HEK293 (cell line): Measurements from ENCODE around the gene DZIP3.

Experiments used
- CTCF ChIA-PET: fragments of 350-600 bp; formaldehyde crosslinking; extraction: SDS; loops from one replicate; lab custom pipeline; 2021; ENCODE audit warnings: antibody characterized with exemption; lab: Yijun Ruan, JAX
- POLR2A ChIA-PET: fragments of 300-600 bp; formaldehyde crosslinking; extraction: SDS; loops from one replicate; lab custom pipeline; 2020; ENCODE audit warnings: antibody characterized with exemption, inconsistent platforms; lab: Yijun Ruan, JAX
- H3K27ac ChIP-seq: fragments of 200-500 bp; sonication (Bioruptor generic); 2 replicates; pipeline ENCODE4 v1.5.1; 2014; ENCODE audit warnings: low read depth, low read length, control low read depth, inconsistent platforms; ENCODE audit errors: extremely low read depth
- H3K36me3 ChIP-seq, 2 experiments: fragments of 200-500 bp in 1 of 2; sonication (Bioruptor generic) in 1 of 2; 1 replicate in 1 of 2; 2 replicates in 1 of 2; pipeline ENCODE4 v1.5.1; 2014 to 2017; ENCODE audit warnings: inconsistent platforms in 2 of 2, low read length in 2 of 2; ENCODE audit not compliant: control insufficient read depth in 2 of 2, insufficient read depth in 1 of 2
- H3K4me1 ChIP-seq: fragments of 200-500 bp; sonication (Bioruptor generic); 2 replicates; pipeline ENCODE4 v1.5.1; 2014; ENCODE audit warnings: mild to moderate bottlenecking, low read length, inconsistent platforms; ENCODE audit not compliant: control insufficient read depth, insufficient read depth
- H3K4me3 ChIP-seq: 2 replicates; pipeline ENCODE4 v1.5.1; 2011; ENCODE audit warnings: low read depth, mild to moderate bottlenecking, control low read depth, low read length, moderate library complexity
- H3K9me3 ChIP-seq: fragments of 200-500 bp; sonication (Bioruptor generic); 2 replicates; pipeline ENCODE4 v1.5.1; 2014; ENCODE audit warnings: low read depth, low read length, inconsistent platforms; ENCODE audit not compliant: control insufficient read depth, insufficient read depth
- GFI1B ChIP-seq: fragments of 450-650 bp; formaldehyde crosslinking; IDR thresholded peaks from 2 replicates; pipeline ENCODE4 v1.5.1; 2016; ENCODE audit warnings: missing biosample characterization, missing genetic modification characterization
- GLIS1 ChIP-seq: fragments of 450-650 bp; formaldehyde crosslinking; IDR thresholded peaks from 2 replicates; pipeline ENCODE4 v1.5.1; 2016; ENCODE audit warnings: missing biosample characterization, missing genetic modification characterization
- KLF7 ChIP-seq: fragments of 450-650 bp; formaldehyde crosslinking; IDR thresholded peaks from 2 replicates; pipeline ENCODE4 v1.5.1; 2016; ENCODE audit warnings: missing biosample characterization, missing genetic modification characterization, borderline replicate concordance
- MYNN ChIP-seq: fragments of 450-650 bp; formaldehyde crosslinking; IDR thresholded peaks from 2 replicates; pipeline ENCODE4 v1.5.1; 2016; ENCODE audit warnings: missing biosample characterization, missing genetic modification characterization, borderline replicate concordance
- PRDM1 ChIP-seq: fragments of 450-650 bp; formaldehyde crosslinking; IDR thresholded peaks from 2 replicates; pipeline ENCODE4; 2016; ENCODE audit warnings: missing biosample characterization, missing genetic modification characterization
- REPIN1 ChIP-seq: fragments of 450-650 bp; formaldehyde crosslinking; IDR thresholded peaks from 2 replicates; pipeline ENCODE4 v1.5.1; 2017; ENCODE audit warnings: missing biosample characterization, missing genetic modification characterization, low read depth
- WT1 ChIP-seq: fragments of 450-650 bp; formaldehyde crosslinking; IDR thresholded peaks from 2 replicates; pipeline ENCODE4 v1.5.1; 2016; ENCODE audit warnings: missing biosample characterization, missing genetic modification characterization
- ZBTB1 ChIP-seq: fragments of 450-650 bp; formaldehyde crosslinking; IDR thresholded peaks from 2 replicates; pipeline ENCODE4 v1.5.1; 2016; ENCODE audit warnings: missing biosample characterization, missing genetic modification characterization
- ZBTB17 ChIP-seq: fragments of 450-650 bp; formaldehyde crosslinking; IDR thresholded peaks from 2 replicates; pipeline ENCODE4 v1.5.1; 2016; ENCODE audit warnings: missing biosample characterization, missing genetic modification characterization
- ZNF114 ChIP-seq: fragments of 450-650 bp; formaldehyde crosslinking; IDR thresholded peaks from 2 replicates; pipeline ENCODE4 v1.5.0; 2017; ENCODE audit warnings: missing biosample characterization, missing genetic modification characterization
- ZNF132 ChIP-seq: fragments of 450-650 bp; formaldehyde crosslinking; IDR thresholded peaks from 2 replicates; pipeline ENCODE4 v1.5.1; 2017; ENCODE audit warnings: missing biosample characterization, missing genetic modification characterization, borderline replicate concordance
- ZNF214 ChIP-seq: fragments of 450-650 bp; formaldehyde crosslinking; IDR thresholded peaks from 2 replicates; pipeline ENCODE4 v1.5.1; 2017; ENCODE audit warnings: missing biosample characterization, mild to moderate bottlenecking, missing genetic modification characterization, borderline replicate concordance
- ZNF354C ChIP-seq: fragments of 450-650 bp; formaldehyde crosslinking; IDR thresholded peaks from 2 replicates; pipeline ENCODE4 v1.5.1; 2016; ENCODE audit warnings: missing biosample characterization, missing genetic modification characterization, low read depth, borderline replicate concordance
- ZNF555 ChIP-seq: fragments of 450-650 bp; formaldehyde crosslinking; conservative IDR thresholded peaks from 2 replicates; pipeline ENCODE4 v1.5.1; 2017; ENCODE audit warnings: missing biosample characterization, mild to moderate bottlenecking, missing genetic modification characterization, inconsistent platforms
- ZNF558 ChIP-seq: fragments of 450-650 bp; formaldehyde crosslinking; IDR thresholded peaks from 2 replicates; pipeline ENCODE4 v1.5.1; 2016; ENCODE audit warnings: missing biosample characterization, missing genetic modification characterization
- ZNF560 ChIP-seq: fragments of 450-650 bp; formaldehyde crosslinking; IDR thresholded peaks from 2 replicates; pipeline ENCODE4 v1.5.1; 2017; ENCODE audit warnings: missing biosample characterization, missing genetic modification characterization, borderline replicate concordance
- ZNF610 ChIP-seq: fragments of 450-650 bp; formaldehyde crosslinking; IDR thresholded peaks from 2 replicates; pipeline ENCODE4 v1.5.1; 2016; ENCODE audit warnings: missing biosample characterization, missing genetic modification characterization, borderline replicate concordance
- ZNF626 ChIP-seq: fragments of 450-650 bp; sonication (Bioruptor Pico); formaldehyde crosslinking; IDR thresholded peaks from 2 replicates; pipeline ENCODE4 v1.5.1; 2018; ENCODE audit warnings: missing biosample characterization, missing genetic modification characterization, inconsistent platforms
- ZNF660 ChIP-seq: fragments of 450-650 bp; IDR thresholded peaks from 2 replicates; pipeline ENCODE4 v1.5.1; 2018; ENCODE audit warnings: missing biosample characterization, mild to moderate bottlenecking, missing genetic modification characterization
- ZNF664 ChIP-seq: fragments of 450-650 bp; formaldehyde crosslinking; IDR thresholded peaks from 2 replicates; pipeline ENCODE4 v1.5.1; 2016; ENCODE audit warnings: missing biosample characterization, missing genetic modification characterization
- ZNF776 ChIP-seq: fragments of 450-650 bp; formaldehyde crosslinking; IDR thresholded peaks from 2 replicates; pipeline ENCODE4 v1.5.0; 2017; ENCODE audit warnings: missing biosample characterization, missing genetic modification characterization, borderline replicate concordance
- ZNF830 ChIP-seq: fragments of 450-650 bp; IDR thresholded peaks from 2 replicates; pipeline ENCODE4 v1.5.0; 2018; ENCODE audit warnings: missing biosample characterization, missing genetic modification characterization, low read depth, mild to moderate bottlenecking, moderate library complexity
- ZXDB ChIP-seq: fragments of 450-650 bp; formaldehyde crosslinking; IDR thresholded peaks from 2 replicates; pipeline ENCODE4 v1.5.1; 2016; ENCODE audit warnings: missing biosample characterization, missing genetic modification characterization
- TF ChIP-seq, protein P1 (sequence below): fragments of 450-650 bp; formaldehyde crosslinking; IDR thresholded peaks from 2 replicates; pipeline ENCODE4 v1.5.1; 2017; ENCODE audit warnings: missing biosample characterization, missing genetic modification characterization
- TF ChIP-seq, protein P2 (sequence below): fragments of 450-650 bp; formaldehyde crosslinking; IDR thresholded peaks from 2 replicates; pipeline ENCODE4 v1.5.1; 2016; ENCODE audit warnings: missing biosample characterization, missing genetic modification characterization, low read depth
- TF ChIP-seq, protein P3 (sequence below): fragments of 450-650 bp; formaldehyde crosslinking; IDR thresholded peaks from 2 replicates; pipeline ENCODE4 v1.5.1; 2016; ENCODE audit warnings: missing biosample characterization, missing genetic modification characterization, borderline replicate concordance
- TF ChIP-seq, protein P4 (sequence below): fragments of 450-650 bp; formaldehyde crosslinking; IDR thresholded peaks from 2 replicates; pipeline ENCODE4 v1.5.1; 2016; ENCODE audit warnings: missing biosample characterization, missing genetic modification characterization

The DZIP3 gene

DNA sequence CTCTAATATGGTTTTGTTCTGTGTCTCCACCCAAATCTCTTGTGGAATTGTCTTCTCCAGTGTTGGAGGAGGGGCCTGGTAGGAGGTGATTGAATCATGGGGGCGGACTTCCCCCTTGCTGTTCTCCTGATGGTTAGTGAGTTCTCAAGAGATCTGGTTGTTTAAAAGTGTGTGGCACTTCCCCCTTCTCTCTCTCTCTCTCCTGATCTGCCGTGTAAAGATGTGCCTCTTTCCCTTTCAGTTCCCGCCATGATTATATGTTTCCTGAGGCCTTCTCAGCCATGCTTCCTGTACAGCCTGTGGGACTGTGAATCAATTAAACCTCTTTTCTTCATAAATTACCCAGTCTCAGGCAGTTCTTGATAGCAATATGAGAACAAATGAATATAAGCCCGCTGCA is 134.6 kb downstream of the DZIP3 start:
- TF ChIP-seq ZNF354C, result no peak
- no peak for TF ChIP-seq ZNF114 (tag by site-specific recombination)
- TF ChIP-seq ZNF560, result no peak
- TF ChIP-seq, protein P1, sequence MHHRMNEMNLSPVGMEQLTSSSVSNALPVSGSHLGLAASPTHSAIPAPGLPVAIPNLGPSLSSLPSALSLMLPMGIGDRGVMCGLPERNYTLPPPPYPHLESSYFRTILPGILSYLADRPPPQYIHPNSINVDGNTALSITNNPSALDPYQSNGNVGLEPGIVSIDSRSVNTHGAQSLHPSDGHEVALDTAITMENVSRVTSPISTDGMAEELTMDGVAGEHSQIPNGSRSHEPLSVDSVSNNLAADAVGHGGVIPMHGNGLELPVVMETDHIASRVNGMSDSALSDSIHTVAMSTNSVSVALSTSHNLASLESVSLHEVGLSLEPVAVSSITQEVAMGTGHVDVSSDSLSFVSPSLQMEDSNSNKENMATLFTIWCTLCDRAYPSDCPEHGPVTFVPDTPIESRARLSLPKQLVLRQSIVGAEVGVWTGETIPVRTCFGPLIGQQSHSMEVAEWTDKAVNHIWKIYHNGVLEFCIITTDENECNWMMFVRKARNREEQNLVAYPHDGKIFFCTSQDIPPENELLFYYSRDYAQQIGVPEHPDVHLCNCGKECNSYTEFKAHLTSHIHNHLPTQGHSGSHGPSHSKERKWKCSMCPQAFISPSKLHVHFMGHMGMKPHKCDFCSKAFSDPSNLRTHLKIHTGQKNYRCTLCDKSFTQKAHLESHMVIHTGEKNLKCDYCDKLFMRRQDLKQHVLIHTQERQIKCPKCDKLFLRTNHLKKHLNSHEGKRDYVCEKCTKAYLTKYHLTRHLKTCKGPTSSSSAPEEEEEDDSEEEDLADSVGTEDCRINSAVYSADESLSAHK (tag by site-specific recombination), result no peak
- TF ChIP-seq, protein P2, sequence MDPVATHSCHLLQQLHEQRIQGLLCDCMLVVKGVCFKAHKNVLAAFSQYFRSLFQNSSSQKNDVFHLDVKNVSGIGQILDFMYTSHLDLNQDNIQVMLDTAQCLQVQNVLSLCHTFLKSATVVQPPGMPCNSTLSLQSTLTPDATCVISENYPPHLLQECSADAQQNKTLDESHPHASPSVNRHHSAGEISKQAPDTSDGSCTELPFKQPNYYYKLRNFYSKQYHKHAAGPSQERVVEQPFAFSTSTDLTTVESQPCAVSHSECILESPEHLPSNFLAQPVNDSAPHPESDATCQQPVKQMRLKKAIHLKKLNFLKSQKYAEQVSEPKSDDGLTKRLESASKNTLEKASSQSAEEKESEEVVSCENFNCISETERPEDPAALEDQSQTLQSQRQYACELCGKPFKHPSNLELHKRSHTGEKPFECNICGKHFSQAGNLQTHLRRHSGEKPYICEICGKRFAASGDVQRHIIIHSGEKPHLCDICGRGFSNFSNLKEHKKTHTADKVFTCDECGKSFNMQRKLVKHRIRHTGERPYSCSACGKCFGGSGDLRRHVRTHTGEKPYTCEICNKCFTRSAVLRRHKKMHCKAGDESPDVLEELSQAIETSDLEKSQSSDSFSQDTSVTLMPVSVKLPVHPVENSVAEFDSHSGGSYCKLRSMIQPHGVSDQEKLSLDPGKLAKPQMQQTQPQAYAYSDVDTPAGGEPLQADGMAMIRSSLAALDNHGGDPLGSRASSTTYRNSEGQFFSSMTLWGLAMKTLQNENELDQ (tag by site-specific recombination), result no peak
- TF ChIP-seq, protein P3, sequence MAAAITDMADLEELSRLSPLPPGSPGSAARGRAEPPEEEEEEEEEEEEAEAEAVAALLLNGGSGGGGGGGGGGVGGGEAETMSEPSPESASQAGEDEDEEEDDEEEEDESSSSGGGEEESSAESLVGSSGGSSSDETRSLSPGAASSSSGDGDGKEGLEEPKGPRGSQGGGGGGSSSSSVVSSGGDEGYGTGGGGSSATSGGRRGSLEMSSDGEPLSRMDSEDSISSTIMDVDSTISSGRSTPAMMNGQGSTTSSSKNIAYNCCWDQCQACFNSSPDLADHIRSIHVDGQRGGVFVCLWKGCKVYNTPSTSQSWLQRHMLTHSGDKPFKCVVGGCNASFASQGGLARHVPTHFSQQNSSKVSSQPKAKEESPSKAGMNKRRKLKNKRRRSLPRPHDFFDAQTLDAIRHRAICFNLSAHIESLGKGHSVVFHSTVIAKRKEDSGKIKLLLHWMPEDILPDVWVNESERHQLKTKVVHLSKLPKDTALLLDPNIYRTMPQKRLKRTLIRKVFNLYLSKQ (tag by site-specific recombination), result no peak
- no peak for TF ChIP-seq ZNF776 (tag by site-specific recombination)
- no peak for TF ChIP-seq ZNF555 (tag by site-specific recombination)
- ChIA-PET CTCF (no interaction called here), POLR2A (no interaction called here)
- Histone ChIP-seq H3K36me3 (no peaks in the 10 kb centered on the region), H3K27ac (no peak overlapping the region), H3K4me3 (no peak overlapping the region), H3K9me3 (no peaks in the 10 kb centered on the region), H3K4me1 (no peaks in the 10 kb centered on the region)

DNA sequence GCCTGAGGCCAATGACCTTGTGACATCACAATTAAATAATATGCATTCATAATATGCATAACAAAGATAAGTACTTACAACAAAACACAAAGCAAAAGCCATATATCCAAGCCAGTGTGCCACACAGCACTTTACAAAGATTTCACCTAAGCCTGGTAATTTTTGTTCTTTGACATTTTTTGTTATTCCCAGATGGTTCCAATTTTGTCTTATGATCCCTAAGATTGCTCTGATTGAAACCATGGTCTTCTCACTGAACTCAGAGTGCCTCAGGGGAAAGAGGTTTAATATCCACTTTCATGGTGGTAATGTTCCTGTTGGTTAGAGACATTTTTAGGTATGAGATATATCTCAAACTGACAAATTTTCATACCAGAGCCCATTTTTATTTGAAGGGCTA is 138.6 kb downstream of the DZIP3 start:
- Histone ChIP-seq H3K36me3 (no peaks in the 10 kb centered on the region), H3K4me1 (no peaks in the 10 kb centered on the region), H3K27ac (no peak overlapping the region), H3K9me3 (no peaks in the 10 kb centered on the region), H3K4me3 (no peak overlapping the region)
- CTCF ChIA-PET, result interaction anchor here (0.6 to 0.7 kb wide), 2 partner anchors 137 to 468 kb away, joined by 3 to 6 read pairs; no protein-coding TSS in a partner anchor
- POLR2A ChIA-PET, result no interaction called here
- no peak for TF ChIP-seq ZNF610 (tag by site-specific recombination)
- TF ChIP-seq GFI1B (tag by site-specific recombination), result no peak
- TF ChIP-seq PRDM1 (tag by site-specific recombination), result no peak
- no peak for TF ChIP-seq ZNF626 (tag by site-specific recombination)
- TF ChIP-seq, protein P4, sequence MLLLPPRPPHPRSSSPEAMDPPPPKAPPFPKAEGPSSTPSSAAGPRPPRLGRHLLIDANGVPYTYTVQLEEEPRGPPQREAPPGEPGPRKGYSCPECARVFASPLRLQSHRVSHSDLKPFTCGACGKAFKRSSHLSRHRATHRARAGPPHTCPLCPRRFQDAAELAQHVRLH (tag by site-specific recombination), result no peak
- TF ChIP-seq ZBTB17, result no peak
- no peak for TF ChIP-seq ZBTB1 (tag by site-specific recombination)
- TF ChIP-seq GLIS1 (tag by site-specific recombination), result no peak
- TF ChIP-seq KLF7 (tag by site-specific recombination), result no peak
- no peak for TF ChIP-seq ZNF132 (tag by site-specific recombination)
- no peak for TF ChIP-seq ZNF830 (tag by site-specific recombination)
- no peak for TF ChIP-seq ZNF664
- no peak for TF ChIP-seq ZXDB
- no peak for TF ChIP-seq ZNF558 (tag by site-specific recombination)
- no peak for TF ChIP-seq WT1 (tag by site-specific recombination)
- no peak for TF ChIP-seq ZNF660 (tag by site-specific recombination)
- no peak for TF ChIP-seq ZNF214 (tag by site-specific recombination)
- TF ChIP-seq REPIN1 (tag by site-specific recombination), result no peak
- TF ChIP-seq MYNN (tag by site-specific recombination), result no peak
